ENCODE measurements around the gene ACSL3. TPM values are rescaled to one million over a fixed set of nuclear protein-coding genes. Genes with fewer than 3 reads are reported as not detected.

Gene ACSL3
- 10 to 100 TPM; 22.4 to 54.1 (median 42.3) TPM for total RNA-seq

GRCh38 chr2:222860740-222861410 is at the start of gene ACSL3:
Gene ACSL3 (plus strand): TSS chr2:222861036. CDS start chr2:222908773, 47,737 bp downstream.
- Histone ChIP-seq H3K9me3 (no peaks in the 10 kb centered on the region), H3K4me3 (peak within 1 kb of the TSS; percentile 65 to 93 (median 84)), H3K27ac (peak within 1 kb of the TSS; percentile 94 to 99 (median 98)), H3K4me1 (peaks cover 18 to 48% (median 39%) of the 10 kb centered on the region in 4 donors), H3K36me3 (no peaks in the 10 kb centered on the region), H3K27me3 (no peaks in the 10 kb centered on the region)
- TF ChIP-seq POLR2A (IDR thresholded peaks at IDR 0.05) (peak; percentile 99), CTCF (IDR thresholded peaks at IDR 0.05) (peak in 1 of 5 experiments; percentile 32), EP300 (IDR thresholded peaks at IDR 0.05; ENCODE audit: low read depth) (no peak), POLR2AphosphoS5 (IDR thresholded peaks at IDR 0.05) (peak; percentile 100)
- WGBS, 2 donors (ENCODE audit: low coverage in 1 of 2): 2% methylated on average over 9 of the region's 99 CpGs; no CpG with 5 or more reads in 1 of the 2 donors
- intact Hi-C loops (cut with DNase I; ENCODE audit: low total_unique reads) (loop anchor here (5.0 kb wide), 2 partner anchors 41 to 154 kb away; no protein-coding TSS in a partner anchor), in situ Hi-C loops (cut with MboI; ENCODE audit: low pct_ligation_motif_present in 1 of 4, low pct_unique_long_range_greater_than_20kb in 1 of 4, low sequenced_read_pairs in 3 of 4) (no loop called here)
- peak; percentile 97 for DNase-seq

- Histone ChIP-seq H3K27me3 (no peaks in the 10 kb centered on the region), H3K27ac (no peak overlapping the region), H3K36me3 (no peaks in the 10 kb centered on the region), H3K4me1 (no peaks in the 10 kb centered on the region), H3K9me3 (no peaks in the 10 kb centered on the region), H3K4me3 (no peak overlapping the region)
- 80 to 100% methylated on average over 1 of the region's 1 CpG for WGBS, 2 donors (ENCODE audit: low coverage in 1 of 2)
- intact Hi-C loops (cut with DNase I; ENCODE audit: low total_unique reads) (no loop called here), in situ Hi-C loops (cut with MboI; ENCODE audit: low pct_ligation_motif_present in 1 of 4, low pct_unique_long_range_greater_than_20kb in 1 of 4, low sequenced_read_pairs in 3 of 4) (no loop called here)
- TF ChIP-seq POLR2AphosphoS5 (IDR thresholded peaks at IDR 0.05) (no peak), POLR2A (IDR thresholded peaks at IDR 0.05) (no peak), EP300 (IDR thresholded peaks at IDR 0.05; ENCODE audit: low read depth) (no peak), CTCF (IDR thresholded peaks at IDR 0.05) (no peak)
- no peak for DNase-seq
Measured at GRCh38 chr2:222811828-222812227, 49.0 kb upstream of the ACSL3 start.

GRCh38 chr2:222813177-222813843 is 47.5 kb upstream of the ACSL3 start:
- intact Hi-C loops (cut with DNase I; ENCODE audit: low total_unique reads) (no loop called here), in situ Hi-C loops (cut with MboI; ENCODE audit: low pct_ligation_motif_present in 1 of 4, low pct_unique_long_range_greater_than_20kb in 1 of 4, low sequenced_read_pairs in 3 of 4) (no loop called here)
- Histone ChIP-seq H3K4me1 (no peaks in the 10 kb centered on the region), H3K27me3 (no peaks in the 10 kb centered on the region), H3K4me3 (no peak overlapping the region), H3K9me3 (no peaks in the 10 kb centered on the region), H3K27ac (no peak overlapping the region), H3K36me3 (no peaks in the 10 kb centered on the region)
- WGBS, 2 donors (ENCODE audit: low coverage in 1 of 2): 64 to 86% methylated on average over 1 to 6 of the region's 6 CpGs
- no peak for DNase-seq
- TF ChIP-seq POLR2A (IDR thresholded peaks at IDR 0.05) (no peak), EP300 (IDR thresholded peaks at IDR 0.05; ENCODE audit: low read depth) (no peak), POLR2AphosphoS5 (IDR thresholded peaks at IDR 0.05) (no peak), CTCF (IDR thresholded peaks at IDR 0.05) (no peak)

- 64 to 75% methylated on average over 2 of the region's 2 CpGs for WGBS, 2 donors (ENCODE audit: low coverage in 1 of 2)
Measured at GRCh38 chr2:222819722-222820333, 41.0 kb upstream of the ACSL3 start.

More at GRCh38 chr2:222819722-222820333, 41.0 kb upstream of the ACSL3 start:
- in situ Hi-C loops (cut with MboI; ENCODE audit: low pct_ligation_motif_present in 1 of 4, low pct_unique_long_range_greater_than_20kb in 1 of 4, low sequenced_read_pairs in 3 of 4) (no loop called here), intact Hi-C loops (cut with DNase I; ENCODE audit: low total_unique reads) (no loop called here)
- Histone ChIP-seq H3K27me3 (no peaks in the 10 kb centered on the region), H3K9me3 (no peaks in the 10 kb centered on the region), H3K4me3 (no peak overlapping the region), H3K4me1 (no peaks in the 10 kb centered on the region), H3K27ac (no peak overlapping the region), H3K36me3 (no peaks in the 10 kb centered on the region)
- no peak for TF ChIP-seq CTCF (IDR thresholded peaks at IDR 0.05)
- no peak for TF ChIP-seq POLR2AphosphoS5 (IDR thresholded peaks at IDR 0.05)
- no peak for TF ChIP-seq EP300 (IDR thresholded peaks at IDR 0.05; ENCODE audit: low read depth)
- no peak for TF ChIP-seq POLR2A (IDR thresholded peaks at IDR 0.05)
- no peak for DNase-seq

Data from transverse colon (tissue), 4 donors.